HCT116 (cell line): ENCODE measurements around the gene NR5A2. TPM values are rescaled to one million over a fixed set of nuclear protein-coding genes. Genes with fewer than 3 reads are reported as not detected.

Source experiments
- ATAC-seq: fragments of 200-7000 bp; cut with Tn5 transposase; 2 replicates; pipeline ENCODE4 v1.9.1; 2020; ENCODE audit warnings: mild to moderate bottlenecking, moderate library complexity
- BruUV-seq: library from RNA; stranded (reverse); fragments of 400-500 nt; replicated peaks from 2 replicates; lab custom pipeline; 2021; lab: Mats Ljungman, UMichigan
- CTCF ChIA-PET: fragments of 300-600 bp; sonication (Branson Sonifier 250); formaldehyde crosslinking; loops from one replicate; lab custom pipeline; 2021; ENCODE audit warnings: antibody characterized with exemption; lab: Charles Lee
- POLR2A ChIA-PET: fragments of 300-600, 350-600 bp; sonication (Branson Sonifier 250); formaldehyde crosslinking; loops from one replicate; lab custom pipeline; 2021; ENCODE audit warnings: antibody characterized with exemption; lab: Charles Lee
- RAD21 ChIA-PET, 2 experiments: fragments of 300-600 bp; sonication (Branson Sonifier 250); formaldehyde crosslinking; loops; one replicate each; lab custom pipeline; 2023; ENCODE audit warnings: low total read pairs in 2 of 2; ENCODE audit not compliant: uncharacterized antibody in 2 of 2, unreplicated experiment in 2 of 2, low non-redundant PET in 1 of 2; lab: Charles Lee
- DNase-seq: peaks from one replicate; pipeline ENCODE4 v3.0.0-alpha.2; 2010; ENCODE audit warnings: low read depth, low spot score
- H2AFZ ChIP-seq: fragments of 200-600 bp; shearing (Covaris generic), sonication (generic); 2 replicates; pipeline ENCODE4 v1.6.1; 2017; ENCODE audit warnings: low read depth, mixed run types, mixed read lengths, antibody characterized with exemption, low read length; ENCODE audit not compliant: poor library complexity, severe bottlenecking
- H3K27ac ChIP-seq: 2 replicates; pipeline ENCODE4 v1.5.1; 2012; ENCODE audit warnings: low read depth, low read length
- H3K27me3 ChIP-seq: fragments of 200-600 bp; sonication (generic); 2 replicates; pipeline ENCODE4 v1.6.1; 2016; ENCODE audit warnings: mixed run types, low read length, mixed read lengths; ENCODE audit not compliant: insufficient read depth
- H3K36me3 ChIP-seq, 2 experiments: fragments of 200-500 bp in 1 of 2; fragments of 200-600 bp in 1 of 2; sonication (Bioruptor generic) in 1 of 2; sonication (generic) in 1 of 2; 2 replicates each; pipeline versions ENCODE4 v1.5.1 to v1.6.1; 2014 to 2016; ENCODE audit warnings: low read length in 2 of 2, inconsistent platforms in 1 of 2, mixed read lengths in 1 of 2, mixed run types in 1 of 2; ENCODE audit not compliant: insufficient read depth in 2 of 2, control insufficient read depth in 1 of 2
- H3K4me1 ChIP-seq, 2 experiments: fragments of 200-600 bp in 1 of 2; sonication (generic) in 1 of 2; 2 replicates each; pipeline versions ENCODE4 v1.5.1 to v1.6.1; 2012 to 2017; ENCODE audit warnings: low read length in 2 of 2, inconsistent platforms in 1 of 2, mild to moderate bottlenecking in 1 of 2, mixed read lengths in 1 of 2, mixed run types in 1 of 2, moderate library complexity in 1 of 2; ENCODE audit not compliant: insufficient read depth in 2 of 2, control insufficient read depth in 1 of 2
- H3K4me2 ChIP-seq: fragments of 200-600 bp; sonication (generic); 2 replicates; pipeline ENCODE4 v1.6.1; 2017; ENCODE audit warnings: mixed run types, low read length, mixed read lengths
- H3K4me3 ChIP-seq, 2 experiments: fragments of 200-600 bp in 1 of 2; sonication (generic) in 1 of 2; replicated peaks in 1 of 2; 2 replicates each; pipeline ENCODE4 v1.5.1; 2011 to 2016; ENCODE audit warnings: low read length in 2 of 2, control low read depth in 1 of 2, low read depth in 1 of 2, mild to moderate bottlenecking in 1 of 2, mixed read lengths in 1 of 2, mixed run types in 1 of 2
- H3K79me2 ChIP-seq: fragments of 200-600 bp; sonication (generic); 2 replicates; pipeline ENCODE4 v1.6.1; 2017; ENCODE audit warnings: mild to moderate bottlenecking, mixed run types, low read length, moderate library complexity, mixed read lengths; ENCODE audit not compliant: insufficient read depth
- H3K9ac ChIP-seq: fragments of 200-600 bp; sonication (generic); 2 replicates; pipeline ENCODE4 v1.6.1; 2016; ENCODE audit warnings: low read length, mixed read lengths
- H3K9me2 ChIP-seq: fragments of 200-600 bp; sonication (generic), shearing (Covaris generic); 2 replicates; pipeline ENCODE4 v1.6.1; 2017; ENCODE audit warnings: mixed run types, mild to moderate bottlenecking, moderate library complexity; ENCODE audit not compliant: insufficient read depth
- H3K9me3 ChIP-seq, 2 experiments: fragments of 200-500 bp in 1 of 2; fragments of 200-600 bp in 1 of 2; sonication (Bioruptor generic) in 1 of 2; sonication (generic) in 1 of 2; 2 replicates each; pipeline ENCODE4 v1.6.1; 2014 to 2017; ENCODE audit warnings: low read length in 2 of 2, mixed read lengths in 2 of 2, inconsistent platforms in 1 of 2, low read depth in 1 of 2, mild to moderate bottlenecking in 1 of 2, mixed run types in 1 of 2, moderate library complexity in 1 of 2; ENCODE audit not compliant: control insufficient read depth in 1 of 2, insufficient read depth in 1 of 2
- H4K20me1 ChIP-seq: fragments of 200-600 bp; sonication (generic), shearing (Covaris generic); 2 replicates; pipeline ENCODE4 v1.6.1; 2017; ENCODE audit warnings: mixed run types, mild to moderate bottlenecking, moderate library complexity; ENCODE audit not compliant: insufficient read depth
- EZH2 ChIP-seq: fragments of 200-600 bp; sonication (generic); IDR thresholded peaks from 2 replicates; pipeline ENCODE4 v1.6.1; 2017; ENCODE audit warnings: antibody characterized with exemption, mixed run types
- EZH2phosphoT487 ChIP-seq: fragments of 200-600 bp; IDR thresholded peaks from 2 replicates; pipeline ENCODE4 v1.6.1; 2018; ENCODE audit warnings: antibody characterized with exemption, borderline replicate concordance
- FOSL1 ChIP-seq: IDR thresholded peaks from 2 replicates; pipeline ENCODE4 v1.6.1; 2012; ENCODE audit warnings: low read depth
- JUND ChIP-seq: IDR thresholded peaks from 2 replicates; pipeline ENCODE4 v1.6.1; 2012
- MAX ChIP-seq: IDR thresholded peaks from 2 replicates; pipeline ENCODE4 v1.6.1; 2012
- POLR2A ChIP-seq: IDR thresholded peaks from 2 replicates; pipeline ENCODE4 v1.7.0; 2011; ENCODE audit warnings: borderline replicate concordance; ENCODE audit not compliant: insufficient read depth, insufficient read length; ENCODE audit errors: extremely low read depth
- REST ChIP-seq: IDR thresholded peaks from 2 replicates; pipeline ENCODE4 v1.6.1; 2012; ENCODE audit warnings: low read depth
- TCF7L2 ChIP-seq: IDR thresholded peaks from 2 replicates; pipeline ENCODE4 v1.7.0; 2011; ENCODE audit warnings: borderline replicate concordance, inconsistent platforms; ENCODE audit not compliant: insufficient read depth, insufficient read length; ENCODE audit errors: extremely low read depth
- YY1 ChIP-seq: IDR thresholded peaks from 2 replicates; pipeline ENCODE4 v1.6.1; 2011; ENCODE audit warnings: low read length, low read depth, moderate library complexity, mild to moderate bottlenecking; ENCODE audit not compliant: insufficient replicate concordance; ENCODE audit errors: extremely low read depth
- ZBTB33 ChIP-seq: IDR thresholded peaks from 2 replicates; pipeline ENCODE4 v1.6.1; 2011; ENCODE audit warnings: mild to moderate bottlenecking, low read length, moderate library complexity; ENCODE audit not compliant: insufficient replicate concordance; ENCODE audit errors: extremely low read depth
- ZFX ChIP-seq: fragments of 450-650 bp; IDR thresholded peaks from 2 replicates; pipeline ENCODE4 v1.6.1; 2017
- intact Hi-C: fragments of 100-400 bp; cut with micrococcal nuclease; formaldehyde crosslinking; loops from 2 replicates; pipeline ENCODE4 v1.10.0; 2022
- total RNA-seq: library from RNA; stranded (reverse); gene quantifications from one replicate; pipeline ENCODE4 v1.2.1, GENCODE V29; 2021; ENCODE audit not compliant: unreplicated experiment

Gene NR5A2
- total RNA-seq, 1 experiment from 2014 or later, result 0.91 TPM

- RAD21 ChIA-PET, result no interaction called here
- Histone ChIP-seq H3K4me2 (no peak overlapping the region), H3K4me3 (no peak overlapping the region), H3K36me3 (no peaks in the 10 kb centered on the region), H3K9me2 (no peaks in the 10 kb centered on the region), H3K27ac (no peak overlapping the region), H3K4me1 (peaks cover 0 to 16% of the 10 kb centered on the region in 2 experiments; a peak in 2 of 4 replicates), H2AFZ (peak overlapping the region; percentile 44), H3K9ac (no peak overlapping the region)
- ATAC-seq (no peak), DNase-seq (no peak)
- intact Hi-C loops, result no loop called here
- BruUV-seq, result no TSS peak
- TF ChIP-seq JUND, result no peak
- no peak for TF ChIP-seq ZBTB33
- no peak for TF ChIP-seq EZH2
- TF ChIP-seq FOSL1, result no peak
- TF ChIP-seq EZH2phosphoT487, result no peak
- no peak for TF ChIP-seq TCF7L2
- no peak for TF ChIP-seq YY1
- TF ChIP-seq MAX, result no peak
- no peak for TF ChIP-seq POLR2A
- TF ChIP-seq REST, result no peak
- no peak for TF ChIP-seq ZFX
- TF ChIP-seq, all 23 proteins: peak for 0
- POLR2A ChIA-PET, result no interaction called here
- Histone ChIP-seq H3K79me2 (no peaks in the 10 kb centered on the region), H4K20me1 (no peaks in the 10 kb centered on the region), H3K9me3 (no peaks in the 10 kb centered on the region), H3K27me3 (no peaks in the 10 kb centered on the region)
- CTCF ChIA-PET, result interaction anchor here (1.3 kb wide), 1 partner anchor 9 kb away, joined by 3 read pairs; no protein-coding TSS in a partner anchor
Observed at GRCh38 chr1:200207711-200208126, 180.2 kb downstream of the NR5A2 start.
